DMS153 treated with DMSO at 0.1 percent for 48 hours (cell line): ENCODE measurements around the gene QKI.

Source experiments
- DNase-seq: peaks from one replicate; lab custom pipeline; 2025; ENCODE audit not compliant: unreplicated experiment; lab: John Stamatoyannopoulos, UW

QKI gene

GRCh38 chr6:163605385-163606097 lies 191.0 kb downstream of the QKI start:
- DNase-seq, result no peak

- no peak for DNase-seq
Measured at GRCh38 chr6:163607792-163608191, 193.3 kb downstream of the QKI start.

- no peak for DNase-seq
Measured at GRCh38 chr6:163608204-163608644, 193.7 kb downstream of the QKI start.

GRCh38 chr6:163612200-163612599 lies 197.7 kb downstream of the QKI start:
- no peak for DNase-seq

- no peak for DNase-seq
Measured at GRCh38 chr6:163613025-163613424, 198.5 kb downstream of the QKI start.

GRCh38 chr6:163613668-163614067 lies 199.2 kb downstream of the QKI start:
- DNase-seq, result no peak

- no peak for DNase-seq
Measured at GRCh38 chr6:163616452-163616851, 201.9 kb downstream of the QKI start.

GRCh38 chr6:163617549-163617948 lies 203.0 kb downstream of the QKI start:
- DNase-seq, result no peak

GRCh38 chr6:163620101-163620500 lies 205.6 kb downstream of the QKI start:
- no peak for DNase-seq

GRCh38 chr6:163620670-163621330 lies 206.3 kb downstream of the QKI start:
- DNase-seq, result no peak

GRCh38 chr6:163625265-163625664 lies 210.7 kb downstream of the QKI start:
- no peak for DNase-seq

GRCh38 chr6:163626073-163626867 lies 211.8 kb downstream of the QKI start:
- no peak for DNase-seq

GRCh38 chr6:163627274-163628062 lies 212.9 kb downstream of the QKI start:
- DNase-seq, result no peak
